ENCODE results near the gene FAIM. TPM values are rescaled to one million over a fixed set of nuclear protein-coding genes. Genes with fewer than 3 reads are reported as not detected.

Gene FAIM
- total RNA-seq, 1 donor from 2014 or later: 11.0 TPM

Other genes starting within 250 kb of the FAIM start
- 1.6 and 2.0 TPM in 2 replicates for gene ESYT3, start 174.2 kb upstream of the FAIM start, total RNA-seq (ENCODE audit: low replicate concordance)
- 22.8 and 44.3 TPM in 2 replicates for gene CEP70, start 14.5 kb upstream of the FAIM start, total RNA-seq (ENCODE audit: low replicate concordance)
- 14.8 and 16.7 TPM in 2 replicates for gene PIK3CB, start 226.2 kb downstream of the FAIM start, total RNA-seq (ENCODE audit: low replicate concordance)